Panc1 (cell line): ENCODE measurements around the gene PTPRO.

Source experiments
- CTCF ChIP-seq: fragments of 450-650 bp; IDR thresholded peaks from 2 replicates; pipeline ENCODE4 v1.5.1; 2017; ENCODE audit warnings: mild to moderate bottlenecking
- POLR2AphosphoS5 ChIP-seq: IDR thresholded peaks from 2 replicates; pipeline ENCODE4 v1.6.1; 2012; ENCODE audit warnings: mild to moderate bottlenecking, low read depth, low read length, moderate library complexity

DNA sequence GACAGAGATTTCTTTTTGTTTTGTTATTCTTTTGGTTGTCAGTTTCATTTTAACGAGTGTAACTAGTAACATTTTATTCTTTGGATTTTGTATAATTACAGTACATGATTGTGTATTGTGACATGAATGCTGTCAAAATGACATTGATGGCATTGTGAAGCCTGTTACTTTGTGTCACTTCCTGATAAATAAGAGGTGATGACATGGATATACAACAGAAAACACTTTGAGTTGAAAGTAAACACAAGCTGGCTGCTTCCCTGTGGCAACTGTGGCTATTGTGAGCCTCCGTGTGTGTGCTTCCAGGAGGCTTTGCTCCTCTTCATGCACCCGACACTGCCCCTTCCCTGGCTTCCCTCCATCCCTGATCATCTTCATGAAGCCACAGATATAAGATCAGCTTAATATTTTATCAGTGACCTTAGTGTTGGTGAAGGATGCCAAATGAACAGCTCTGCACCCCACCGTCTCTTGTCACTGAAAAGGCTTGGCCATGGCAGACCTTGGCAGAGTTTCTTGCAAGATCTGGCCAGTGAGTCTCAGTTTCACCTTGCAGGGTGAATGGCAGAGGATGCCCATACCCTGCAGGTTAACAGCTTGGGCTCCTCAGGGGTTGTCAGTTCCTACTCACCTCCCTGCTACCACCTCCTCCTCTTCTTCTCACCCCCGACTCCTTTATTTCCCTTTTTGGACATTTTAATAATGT lies 275.0 kb downstream of the PTPRO start:
- TF ChIP-seq POLR2AphosphoS5 (no peak), CTCF (no peak)
